NK-92 (cell line): ENCODE data around the gene NKX6-2.

Experiments
- DNase-seq: peaks from one replicate; lab custom pipeline; 2025; ENCODE audit not compliant: unreplicated experiment; lab: John Stamatoyannopoulos, UW

NKX6-2 gene

GRCh38 chr10:132742837-132743194 lies 43.1 kb downstream of the NKX6-2 start:
- no peak for DNase-seq

GRCh38 chr10:132742167-132742836 lies 43.6 kb downstream of the NKX6-2 start:
- no peak for DNase-seq

GRCh38 chr10:132740588-132740987 lies 45.4 kb downstream of the NKX6-2 start:
- no peak for DNase-seq

- no peak for DNase-seq
Measured at GRCh38 chr10:132739225-132739613, 46.7 kb downstream of the NKX6-2 start.

GRCh38 chr10:132738454-132739224 lies 47.3 kb downstream of the NKX6-2 start:
- no peak for DNase-seq

- DNase-seq = no peak
Measured at GRCh38 chr10:132737390-132738048, 48.4 kb downstream of the NKX6-2 start.

GRCh38 chr10:132735923-132736391 lies 50.0 kb downstream of the NKX6-2 start:
- DNase-seq = no peak

- DNase-seq = no peak
Measured at GRCh38 chr10:132735341-132735775, 50.6 kb downstream of the NKX6-2 start.

- no peak for DNase-seq
Measured at GRCh38 chr10:132733926-132734325, 52.0 kb downstream of the NKX6-2 start.
